Measurements from ENCODE around the gene DIO3. TPM values are rescaled to one million over a fixed set of nuclear protein-coding genes. Genes with fewer than 3 reads are reported as not detected.

DIO3 gene
- polyA plus RNA-seq, 1 donor from 2014 or later: 49.2 TPM

GRCh38 chr14:101584055-101584859 is 23.0 kb downstream of the DIO3 start:
- no peaks in the 10 kb centered on the region for H3K79me2 ChIP-seq (replicated peaks; ENCODE audit: insufficient read depth, low read length)
- no peak overlapping the region for H2AFZ ChIP-seq (ENCODE audit: low read depth, low read length)
- no peaks in the 10 kb centered on the region for H3F3A ChIP-seq (ENCODE audit: insufficient read depth, low read length, poor library complexity, severe bottlenecking)
- H3K9me2 ChIP-seq (ENCODE audit: insufficient read depth, low read length): no peaks in the 10 kb centered on the region
- TF ChIP-seq EP300 (conservative IDR thresholded peaks at IDR 0.05; ENCODE audit: poor library complexity, severe bottlenecking) (no peak), POLR2AphosphoS5 (IDR thresholded peaks at IDR 0.05) (no peak), CTCF (IDR thresholded peaks at IDR 0.05; ENCODE audit: poor library complexity, severe bottlenecking) (no peak), REST (IDR thresholded peaks at IDR 0.05; ENCODE audit: borderline replicate concordance) (no peak), MXI1 (conservative IDR thresholded peaks at IDR 0.05; ENCODE audit: poor library complexity, severe bottlenecking) (no peak), RAD21 (conservative IDR thresholded peaks at IDR 0.05) (no peak), EZH2 (IDR thresholded peaks at IDR 0.05; ENCODE audit: borderline replicate concordance, insufficient read depth, low read length, poor library complexity, severe bottlenecking) (no peak), TAF1 (IDR thresholded peaks at IDR 0.05; ENCODE audit: low read depth) (no peak), SMC3 (conservative IDR thresholded peaks at IDR 0.05; ENCODE audit: poor library complexity) (no peak)
- no peak overlapping the region for H3K4me3 ChIP-seq (ENCODE audit: low read length)
- no peak overlapping the region for H3K4me2 ChIP-seq (ENCODE audit: low read length)
- H3K9ac ChIP-seq (ENCODE audit: low read length): no peak overlapping the region
- no peaks in the 10 kb centered on the region for H3K9me3 ChIP-seq (ENCODE audit: low read length)
- H3K27me3 ChIP-seq (ENCODE audit: insufficient read depth, low read depth, low read length): no peaks in the 10 kb centered on the region
- no peaks in the 10 kb centered on the region for H4K20me1 ChIP-seq (ENCODE audit: insufficient read depth)
- H3K36me3 ChIP-seq (ENCODE audit: insufficient read depth, low read length): no peaks in the 10 kb centered on the region
- no peak overlapping the region for H3K27ac ChIP-seq (ENCODE audit: low read length)

GRCh38 chr14:101585211-101585610 is 23.9 kb downstream of the DIO3 start:
- TF ChIP-seq REST (IDR thresholded peaks at IDR 0.05; ENCODE audit: borderline replicate concordance): no peak
- no peak for TF ChIP-seq RAD21 (conservative IDR thresholded peaks at IDR 0.05)
- no peak for TF ChIP-seq SMC3 (conservative IDR thresholded peaks at IDR 0.05; ENCODE audit: poor library complexity)
- no peak for TF ChIP-seq EZH2 (IDR thresholded peaks at IDR 0.05; ENCODE audit: borderline replicate concordance, insufficient read depth, low read length, poor library complexity, severe bottlenecking)
- no peak for TF ChIP-seq EP300 (conservative IDR thresholded peaks at IDR 0.05; ENCODE audit: poor library complexity, severe bottlenecking)
- no peak for TF ChIP-seq CTCF (IDR thresholded peaks at IDR 0.05; ENCODE audit: poor library complexity, severe bottlenecking)
- no peaks in the 10 kb centered on the region for H3K27me3 ChIP-seq (ENCODE audit: insufficient read depth, low read depth, low read length)
- H2AFZ ChIP-seq (ENCODE audit: low read depth, low read length): no peak overlapping the region
- H3K79me2 ChIP-seq (replicated peaks; ENCODE audit: insufficient read depth, low read length): no peaks in the 10 kb centered on the region
- no peaks in the 10 kb centered on the region for H3F3A ChIP-seq (ENCODE audit: insufficient read depth, low read length, poor library complexity, severe bottlenecking)
- H3K36me3 ChIP-seq (ENCODE audit: insufficient read depth, low read length): no peaks in the 10 kb centered on the region
- H3K27ac ChIP-seq (ENCODE audit: low read length): no peak overlapping the region
- H3K4me3 ChIP-seq (ENCODE audit: low read length): no peak overlapping the region
- no peak overlapping the region for H3K4me2 ChIP-seq (ENCODE audit: low read length)
- no peaks in the 10 kb centered on the region for H3K9me3 ChIP-seq (ENCODE audit: low read length)
- no peaks in the 10 kb centered on the region for H4K20me1 ChIP-seq (ENCODE audit: insufficient read depth)
- H3K9me2 ChIP-seq (ENCODE audit: insufficient read depth, low read length): no peaks in the 10 kb centered on the region
- H3K9ac ChIP-seq (ENCODE audit: low read length): no peak overlapping the region

Measured in neural cell (in vitro differentiated cells).